ENCODE results near the gene HSPH1.

- TF ChIP-seq, protein P1, sequence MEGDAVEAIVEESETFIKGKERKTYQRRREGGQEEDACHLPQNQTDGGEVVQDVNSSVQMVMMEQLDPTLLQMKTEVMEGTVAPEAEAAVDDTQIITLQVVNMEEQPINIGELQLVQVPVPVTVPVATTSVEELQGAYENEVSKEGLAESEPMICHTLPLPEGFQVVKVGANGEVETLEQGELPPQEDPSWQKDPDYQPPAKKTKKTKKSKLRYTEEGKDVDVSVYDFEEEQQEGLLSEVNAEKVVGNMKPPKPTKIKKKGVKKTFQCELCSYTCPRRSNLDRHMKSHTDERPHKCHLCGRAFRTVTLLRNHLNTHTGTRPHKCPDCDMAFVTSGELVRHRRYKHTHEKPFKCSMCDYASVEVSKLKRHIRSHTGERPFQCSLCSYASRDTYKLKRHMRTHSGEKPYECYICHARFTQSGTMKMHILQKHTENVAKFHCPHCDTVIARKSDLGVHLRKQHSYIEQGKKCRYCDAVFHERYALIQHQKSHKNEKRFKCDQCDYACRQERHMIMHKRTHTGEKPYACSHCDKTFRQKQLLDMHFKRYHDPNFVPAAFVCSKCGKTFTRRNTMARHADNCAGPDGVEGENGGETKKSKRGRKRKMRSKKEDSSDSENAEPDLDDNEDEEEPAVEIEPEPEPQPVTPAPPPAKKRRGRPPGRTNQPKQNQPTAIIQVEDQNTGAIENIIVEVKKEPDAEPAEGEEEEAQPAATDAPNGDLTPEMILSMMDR (conservative IDR thresholded peaks at IDR 0.05): no peak
- TF ChIP-seq ZFX (IDR thresholded peaks at IDR 0.05): no peak
Observed at GRCh38 chr13:31167490-31167889, 5.8 kb upstream of the HSPH1 start.

Measured in C4-2B (cell line).